Erythroblast (primary cell): Measurements from ENCODE around the gene FIBCD1.

ENCODE experiments used
- GATA1 ChIP-seq: IDR thresholded peaks from 2 replicates; pipeline ENCODE4 v1.6.1; 2011; ENCODE audit warnings: low read depth, mild to moderate bottlenecking, control low read depth, low read length, moderate library complexity
- POLR2A ChIP-seq: IDR thresholded peaks from 2 replicates; pipeline ENCODE4 v1.6.1; 2011; ENCODE audit warnings: mild to moderate bottlenecking, low read length

DNA sequence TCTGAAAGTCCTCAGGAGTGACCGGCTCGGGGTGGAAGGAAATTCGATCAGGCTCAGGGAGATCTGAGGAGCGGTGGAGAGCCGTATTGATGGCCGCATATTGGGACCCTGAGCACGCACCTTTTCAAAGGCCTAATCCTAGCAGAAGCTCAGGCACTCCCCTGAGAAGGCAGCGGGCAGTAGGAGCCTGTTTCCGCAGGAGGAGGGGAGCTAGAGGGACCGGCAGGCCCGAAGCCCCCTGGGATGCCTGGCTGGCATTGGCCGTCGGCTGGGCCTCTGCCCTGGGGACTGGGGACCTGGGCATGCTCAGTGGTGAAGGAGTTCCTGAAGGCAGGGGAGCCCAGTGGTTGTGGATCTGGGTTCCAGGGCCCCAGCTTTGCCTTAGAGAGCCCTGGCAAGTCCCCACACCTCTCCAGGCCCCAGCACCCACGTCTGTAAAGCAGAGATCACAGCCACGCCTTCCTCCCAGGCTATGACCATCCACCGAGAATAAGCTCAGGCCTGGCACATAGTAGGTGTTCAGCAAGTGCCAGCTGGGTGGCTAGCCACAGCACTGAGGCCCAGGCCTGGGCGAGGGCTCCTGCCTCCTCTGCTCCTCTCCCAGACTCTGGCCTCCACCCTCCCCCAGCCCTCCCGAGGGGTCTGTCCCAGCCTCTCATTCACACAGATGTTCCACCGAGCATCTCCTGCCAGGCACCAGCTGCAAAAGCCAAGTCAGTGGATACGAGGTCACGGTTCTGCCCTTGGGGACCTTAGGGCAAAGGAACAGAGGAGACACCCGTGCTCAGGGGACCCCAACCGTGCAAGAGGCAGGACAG lies 25.2 kb downstream of the FIBCD1 start:
- TF ChIP-seq POLR2A (no peak), GATA1 (no peak)
